Measurements from ENCODE around the gene HNRNPUL1.

DNA sequence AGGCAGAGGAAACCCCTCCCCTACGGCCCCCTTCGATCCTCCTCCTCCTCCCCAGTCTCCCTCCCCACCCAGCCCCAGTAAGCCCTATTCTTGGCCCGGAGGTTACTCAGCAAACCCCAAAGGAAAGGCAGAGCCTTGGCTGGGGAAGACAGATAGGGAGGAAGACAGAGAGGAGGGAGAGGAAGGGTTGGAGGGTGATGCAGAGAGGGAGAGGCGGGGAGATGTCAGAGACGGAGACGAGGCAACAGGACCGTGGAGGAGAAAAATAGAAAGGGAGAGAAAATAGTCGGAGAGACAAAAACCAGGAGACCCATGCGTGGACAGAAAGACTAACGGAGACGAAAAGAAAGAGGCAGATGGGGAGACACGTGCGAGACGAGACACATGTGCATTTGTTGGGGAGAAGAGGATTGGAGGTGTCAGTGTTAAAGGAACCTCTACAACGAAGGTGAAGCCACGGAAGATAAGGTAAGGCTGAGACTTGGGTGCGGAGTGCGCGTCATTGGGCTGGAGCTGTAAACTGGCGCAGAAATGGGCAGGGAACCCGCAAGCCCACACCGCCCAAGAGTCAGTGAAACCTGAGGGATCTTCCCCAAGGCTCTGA, 86.7 kb downstream of the HNRNPUL1 start:
- TF ChIP-seq EZH2 (IDR thresholded peaks at IDR 0.05) (no peak), POLR2AphosphoS5 (IDR thresholded peaks at IDR 0.05; ENCODE audit: borderline replicate concordance, low read depth, low read length) (no peak), FOXP2 (optimal IDR thresholded peaks at IDR 0.05; ENCODE audit: control extremely low read depth, extremely low read length, insufficient read depth) (no peak)
